Astrocyte (in vitro differentiated cells and primary cell): ENCODE measurements around the gene SMYD4. TPM values are rescaled to one million over a fixed set of nuclear protein-coding genes. Genes with fewer than 3 reads are reported as not detected.

Experiments used
- DNase-seq: peaks from one replicate; pipeline ENCODE4 v3.0.0-alpha.2; 2010; ENCODE audit warnings: low read depth
- FAIRE-seq: peaks from 2 replicates; lab custom pipeline; 2011; peaks lifted over from hg19 to GRCh38; lab: Jason Lieb, UNC
- H2AFZ ChIP-seq: 2 replicates; pipeline ENCODE4 v1.6.0; 2012; ENCODE audit warnings: low read depth, low read length, inconsistent platforms
- H3K27ac ChIP-seq: 2 replicates; pipeline ENCODE4 v1.5.1; 2011; ENCODE audit warnings: low read depth, low read length, inconsistent platforms
- H3K27me3 ChIP-seq: 2 replicates; pipeline ENCODE4 v1.6.0; 2011; ENCODE audit warnings: low read length, inconsistent platforms; ENCODE audit not compliant: insufficient read depth
- H3K36me3 ChIP-seq: 2 replicates; pipeline ENCODE4 v1.5.1; 2011; ENCODE audit warnings: low read length, inconsistent platforms; ENCODE audit not compliant: insufficient read depth
- H3K4me1 ChIP-seq: 2 replicates; pipeline ENCODE4 v1.5.1; 2011; ENCODE audit warnings: low read length, inconsistent platforms; ENCODE audit not compliant: insufficient read depth
- H3K4me2 ChIP-seq: 2 replicates; pipeline ENCODE4 v1.6.0; 2012; ENCODE audit warnings: low read length, inconsistent platforms
- H3K4me3 ChIP-seq: 2 replicates; pipeline ENCODE4 v1.5.1; 2011; ENCODE audit warnings: low read depth, mild to moderate bottlenecking, low read length, inconsistent platforms; ENCODE audit not compliant: insufficient read depth
- H3K79me2 ChIP-seq: 2 replicates; pipeline ENCODE4 v1.6.0; 2012; ENCODE audit warnings: mild to moderate bottlenecking, low read length, inconsistent platforms; ENCODE audit not compliant: insufficient read depth
- H3K9ac ChIP-seq: 2 replicates; pipeline ENCODE4 v1.6.0; 2012; ENCODE audit warnings: mild to moderate bottlenecking, low read length, inconsistent platforms
- H3K9me3 ChIP-seq: 2 replicates; pipeline ENCODE4 v1.5.1; 2012; ENCODE audit warnings: low read depth, mild to moderate bottlenecking, low read length, inconsistent platforms; ENCODE audit not compliant: insufficient read depth
- H4K20me1 ChIP-seq: 2 replicates; pipeline ENCODE4 v1.6.0; 2012; ENCODE audit warnings: low read length, inconsistent platforms; ENCODE audit not compliant: insufficient read depth
- H3K27ac Mint-ChIP-seq: one replicate; pipeline ENCODE4 v1.8.0; 2021; ENCODE audit warnings: mild to moderate bottlenecking, mixed read lengths; ENCODE audit not compliant: unreplicated experiment
- H3K27me3 Mint-ChIP-seq: one replicate; pipeline ENCODE4 v1.8.0; 2021; ENCODE audit warnings: low read depth, mixed read lengths; ENCODE audit not compliant: unreplicated experiment
- H3K36me3 Mint-ChIP-seq: one replicate; pipeline ENCODE4 v1.8.0; 2021; ENCODE audit warnings: low read depth, mixed read lengths; ENCODE audit not compliant: unreplicated experiment
- H3K4me1 Mint-ChIP-seq: one replicate; pipeline ENCODE4 v1.8.0; 2021; ENCODE audit warnings: low read depth, mixed read lengths; ENCODE audit not compliant: unreplicated experiment
- H3K4me3 Mint-ChIP-seq: one replicate; pipeline ENCODE4 v1.8.0; 2021; ENCODE audit warnings: mild to moderate bottlenecking, moderate library complexity, mixed read lengths; ENCODE audit not compliant: unreplicated experiment
- H3K9me3 Mint-ChIP-seq: one replicate; pipeline ENCODE4 v1.8.0; 2021; ENCODE audit warnings: mild to moderate bottlenecking, mixed read lengths; ENCODE audit not compliant: unreplicated experiment
- CTCF ChIP-seq: IDR thresholded peaks from 2 replicates; pipeline ENCODE4 v1.5.1; 2011; ENCODE audit warnings: low read depth, mild to moderate bottlenecking, inconsistent platforms, low read length, moderate library complexity; ENCODE audit not compliant: insufficient read depth
- EZH2 ChIP-seq: IDR thresholded peaks from 2 replicates; pipeline ENCODE4 v1.6.1; 2012; ENCODE audit warnings: mild to moderate bottlenecking, low read length, inconsistent platforms; ENCODE audit not compliant: insufficient read depth
- total RNA-seq: library from RNA; stranded (reverse); gene quantifications from 2 replicates; pipeline ENCODE4 v1.2.1, GENCODE V29; 2021

The SMYD4 gene
- total RNA-seq, 1 donor from 2014 or later: 10.7 TPM

DNA sequence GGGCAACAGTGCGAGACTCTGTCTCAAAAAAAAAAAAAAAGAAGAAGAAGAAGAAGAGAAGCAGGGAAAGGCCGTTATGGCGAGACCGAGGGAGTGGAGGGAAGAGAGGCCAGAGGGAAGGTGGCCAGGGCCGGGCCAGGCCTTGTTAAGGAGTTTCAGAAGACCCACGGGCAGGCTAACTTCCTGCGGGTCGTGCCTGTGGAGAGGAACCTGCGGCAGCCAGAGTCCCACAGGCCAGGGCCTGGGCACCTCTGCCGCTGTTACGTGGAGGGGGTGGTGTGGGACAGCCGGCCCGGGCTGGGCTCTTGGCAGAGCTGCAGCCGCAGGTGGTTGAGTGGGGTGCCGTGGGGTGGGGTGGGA, 99.8 kb downstream of the SMYD4 start:
- Mint-ChIP-seq H3K36me3 (peaks cover 15% of the 10 kb centered on the region), H3K9me3 (no peaks in the 10 kb centered on the region), H3K27ac (no peak overlapping the region), H3K4me1 (peaks cover 4% of the 10 kb centered on the region), H3K4me3 (no peak overlapping the region), H3K27me3 (no peaks in the 10 kb centered on the region)
- Histone ChIP-seq H4K20me1 (peaks cover 7% of the 10 kb centered on the region), H2AFZ (no peak overlapping the region), H3K9me3 (no peaks in the 10 kb centered on the region), H3K4me2 (no peak overlapping the region), H3K27me3 (no peaks in the 10 kb centered on the region), H3K36me3 (no peaks in the 10 kb centered on the region), H3K27ac (no peak overlapping the region), H3K4me3 (no peak overlapping the region), H3K79me2 (peaks cover 29% of the 10 kb centered on the region), H3K4me1 (peaks cover 10% of the 10 kb centered on the region), H3K9ac (no peak overlapping the region)
- FAIRE-seq (no peak), DNase-seq (no peak)
- TF ChIP-seq CTCF (no peak), EZH2 (no peak)

Other genes starting within 250 kb of the SMYD4 start
- 17.9 and 18.0 TPM in 2 replicates for gene SLC43A2, start 201.1 kb downstream of the SMYD4 start, total RNA-seq
- 2.9 and 3.9 TPM in 2 replicates for gene SCARF1, start 184.2 kb downstream of the SMYD4 start, total RNA-seq
- 7.5 and 7.8 TPM in 2 replicates for gene RILP, start 180.0 kb downstream of the SMYD4 start, total RNA-seq
- gene PRPF8, start 145.0 kb downstream of the SMYD4 start, total RNA-seq: 202 TPM in 2 replicates
- gene TLCD2, start 119.5 kb downstream of the SMYD4 start, total RNA-seq: 5.9 and 6.0 TPM in 2 replicates
- gene WDR81, start 105.2 kb downstream of the SMYD4 start, total RNA-seq: 12.3 and 13.9 TPM in 2 replicates
- gene SERPINF2, start 87.0 kb downstream of the SMYD4 start, total RNA-seq: 0.11 and 0.29 TPM in 2 replicates
- gene SERPINF1, start 67.8 kb downstream of the SMYD4 start, total RNA-seq: 26.6 and 43.8 TPM in 2 replicates
- gene RPA1, start 103 bp upstream of the SMYD4 start, total RNA-seq: 62.6 and 68.8 TPM in 2 replicates
- gene RTN4RL1, start 195.4 kb upstream of the SMYD4 start, total RNA-seq: 0.65 and 0.77 TPM in 2 replicates
- gene DPH1, start 200.3 kb upstream of the SMYD4 start, total RNA-seq: 25.8 and 26.7 TPM in 2 replicates
- gene OVCA2, start 212.1 kb upstream of the SMYD4 start, total RNA-seq: 32.8 and 36.8 TPM in 2 replicates
- gene HIC1, start 225.2 kb upstream of the SMYD4 start, total RNA-seq: 9.0 and 14.5 TPM in 2 replicates